GM23338 (cell line): Measurements from ENCODE around the gene NLE1. TPM values are rescaled to one million over a fixed set of nuclear protein-coding genes. Genes with fewer than 3 reads are reported as not detected.

Source experiments
- ATAC-seq: fragments of 200-7000 bp; cut with Tn5 transposase; 3 replicates; pipeline ENCODE4 v1.9.1; 2020
- DNase-seq: peaks from one replicate; pipeline ENCODE4 v3.0.0-alpha.2; 2015; ENCODE audit warnings: low spot score
- H2AFZ ChIP-seq: fragments of 200-600 bp; sonication (generic); 2 replicates; pipeline ENCODE4 v1.8.0; 2016; ENCODE audit warnings: antibody characterized with exemption, mild to moderate bottlenecking, moderate library complexity
- H3F3A ChIP-seq: fragments of 200-600 bp; sonication (generic); replicated peaks from 2 replicates; pipeline ENCODE4 v1.8.0; 2017; ENCODE audit warnings: antibody characterized with exemption, mixed run types, low read depth
- H3K27ac ChIP-seq: fragments of 200-600 bp; sonication (generic); 2 replicates; pipeline ENCODE4 v1.6.1; 2016; ENCODE audit warnings: low read depth
- H3K27me3 ChIP-seq: fragments of 200-600 bp; sonication (generic); 2 replicates; pipeline ENCODE4 v1.8.0; 2016; ENCODE audit warnings: mild to moderate bottlenecking, mixed run types, moderate library complexity; ENCODE audit not compliant: insufficient read depth
- H3K36me3 ChIP-seq: fragments of 200-600 bp; sonication (generic); 2 replicates; pipeline ENCODE4 v1.8.0; 2016; ENCODE audit warnings: mild to moderate bottlenecking; ENCODE audit not compliant: insufficient read depth
- H3K4me1 ChIP-seq: fragments of 200-600 bp; sonication (generic); 2 replicates; pipeline ENCODE4 v1.8.0; 2016; ENCODE audit warnings: mild to moderate bottlenecking, moderate library complexity; ENCODE audit not compliant: insufficient read depth
- H3K4me2 ChIP-seq: fragments of 200-600 bp; sonication (generic); 2 replicates; pipeline ENCODE4 v1.7.1; 2017; ENCODE audit warnings: mixed run types
- H3K4me3 ChIP-seq: fragments of 200-600 bp; sonication (generic); 2 replicates; pipeline ENCODE4 v1.6.1; 2016; ENCODE audit warnings: mixed run types
- H3K79me2 ChIP-seq: fragments of 200-600 bp; sonication (generic); replicated peaks from 2 replicates; pipeline ENCODE4 v1.8.0; 2017; ENCODE audit warnings: mild to moderate bottlenecking; ENCODE audit not compliant: insufficient read depth
- H3K9me2 ChIP-seq: fragments of 200-600 bp; sonication (generic); 2 replicates; pipeline ENCODE4 v1.8.0; 2017; ENCODE audit not compliant: insufficient read depth
- H4K20me1 ChIP-seq: fragments of 200-600 bp; sonication (generic); replicated peaks from 2 replicates; pipeline ENCODE4 v1.8.0; 2017; ENCODE audit warnings: mild to moderate bottlenecking; ENCODE audit not compliant: insufficient read depth
- H3K27ac Mint-ChIP-seq: 2 replicates; pipeline ENCODE4 v1.8.0; 2020; ENCODE audit warnings: inconsistent platforms, mild to moderate bottlenecking, moderate library complexity, mixed read lengths
- H3K27me3 Mint-ChIP-seq: 3 replicates; pipeline ENCODE4 v1.8.0; 2022; ENCODE audit warnings: low read depth, mild to moderate bottlenecking, moderate library complexity, mixed read lengths, inconsistent platforms; ENCODE audit not compliant: insufficient read depth, poor library complexity
- H3K36me3 Mint-ChIP-seq: 3 replicates; pipeline ENCODE4 v1.8.0; 2021; ENCODE audit warnings: low read depth, mild to moderate bottlenecking, inconsistent platforms, moderate library complexity, mixed read lengths
- H3K4me1 Mint-ChIP-seq: 3 replicates; pipeline ENCODE4 v1.8.0; 2020; ENCODE audit warnings: mild to moderate bottlenecking, inconsistent platforms, mixed read lengths
- H3K4me3 Mint-ChIP-seq: 3 replicates; pipeline ENCODE4 v1.8.0; 2021; ENCODE audit warnings: moderate library complexity, mild to moderate bottlenecking, inconsistent platforms, mixed read lengths
- H3K9me3 Mint-ChIP-seq: 3 replicates; pipeline ENCODE4 v1.8.0; 2020; ENCODE audit warnings: moderate library complexity, mild to moderate bottlenecking, inconsistent platforms, mixed read lengths
- CREB1 ChIP-seq: fragments of 250-450 bp; sonication (Bioruptor Pico); IDR thresholded peaks from 2 replicates; pipeline ENCODE4 v1.5.0; 2020; ENCODE audit warnings: low read depth, mild to moderate bottlenecking, moderate library complexity
- EZH2 ChIP-seq: fragments of 200-600 bp; sonication (generic); IDR thresholded peaks from one replicate; pipeline ENCODE4 v1.8.0; 2017; ENCODE audit warnings: antibody characterized with exemption, mild to moderate bottlenecking, low read depth; ENCODE audit not compliant: unreplicated experiment
- EZH2phosphoT487 ChIP-seq: fragments of 200-600 bp; sonication (generic); IDR thresholded peaks from one replicate; pipeline ENCODE4 v1.8.1; 2018; ENCODE audit warnings: antibody characterized with exemption; ENCODE audit not compliant: unreplicated experiment
- JUNB ChIP-seq: IDR thresholded peaks from one replicate; pipeline ENCODE4 v1.6.1; 2016; ENCODE audit warnings: antibody characterized with exemption; ENCODE audit not compliant: unreplicated experiment
- NANOG ChIP-seq: IDR thresholded peaks from 2 replicates; pipeline ENCODE4 v1.6.1; 2016; ENCODE audit warnings: antibody characterized with exemption, borderline replicate concordance
- POLR2AphosphoS5 ChIP-seq: IDR thresholded peaks from 2 replicates; pipeline ENCODE4 v1.6.1; 2016; ENCODE audit warnings: antibody characterized with exemption, low read depth
- STAT1 ChIP-seq: IDR thresholded peaks from one replicate; pipeline ENCODE4 v1.6.1; 2016; ENCODE audit warnings: antibody characterized with exemption; ENCODE audit not compliant: unreplicated experiment
- ZNF114 ChIP-seq: fragments of 250-450 bp; sonication (Bioruptor Pico); IDR thresholded peaks from 2 replicates; pipeline ENCODE4 v1.5.0; 2020; ENCODE audit warnings: mild to moderate bottlenecking, moderate library complexity
- ZNF331 ChIP-seq: fragments of 250-450 bp; sonication (Bioruptor Pico); IDR thresholded peaks from 2 replicates; pipeline ENCODE4 v1.5.0; 2020; ENCODE audit warnings: low read depth, mild to moderate bottlenecking, moderate library complexity
- polyA plus RNA-seq: library from polyadenylated mRNA; unstranded; fragments of >200 nt; fragmentation: Nextera tagmentation; extraction: Ambion mirVana; gene quantifications from 2 replicates; pipeline ENCODE4 v1.2.1, GENCODE V29; 2016
- total RNA-seq: library from RNA; depleted of rRNA; stranded (reverse); fragments of >200 nt; shearing (Covaris generic); gene quantifications from 2 replicates; pipeline ENCODE4 v1.2.3, GENCODE V29; 2014
- TF ChIP-seq, protein P1 (sequence below), 2 experiments: fragments of 200-600 bp in 1 of 2; sonication (generic) in 1 of 2; conservative IDR thresholded peaks; 2 replicates each; pipeline versions ENCODE4 v1.5.1 to v1.6.1; 2016 to 2017; ENCODE audit warnings: antibody characterized with exemption in 2 of 2, low read depth in 2 of 2, mild to moderate bottlenecking in 2 of 2, moderate library complexity in 1 of 2
- TF ChIP-seq, protein P2 (sequence below): IDR thresholded peaks from 2 replicates; pipeline ENCODE4 v1.6.1; 2016; ENCODE audit warnings: antibody characterized with exemption
- TF ChIP-seq, protein P3 (sequence below): IDR thresholded peaks from one replicate; pipeline ENCODE4 v1.6.1; 2018; ENCODE audit warnings: antibody characterized with exemption; ENCODE audit not compliant: unreplicated experiment
- TF ChIP-seq, protein P4 (sequence below): fragments of 250-450 bp; sonication (Bioruptor Pico); IDR thresholded peaks from 2 replicates; pipeline ENCODE4 v1.5.0; 2020; ENCODE audit warnings: mild to moderate bottlenecking, moderate library complexity

The NLE1 gene
- total and polyA plus RNA-seq, 2 experiments from 2014 or later, result 16.6 to 66.4 TPM

DNA sequence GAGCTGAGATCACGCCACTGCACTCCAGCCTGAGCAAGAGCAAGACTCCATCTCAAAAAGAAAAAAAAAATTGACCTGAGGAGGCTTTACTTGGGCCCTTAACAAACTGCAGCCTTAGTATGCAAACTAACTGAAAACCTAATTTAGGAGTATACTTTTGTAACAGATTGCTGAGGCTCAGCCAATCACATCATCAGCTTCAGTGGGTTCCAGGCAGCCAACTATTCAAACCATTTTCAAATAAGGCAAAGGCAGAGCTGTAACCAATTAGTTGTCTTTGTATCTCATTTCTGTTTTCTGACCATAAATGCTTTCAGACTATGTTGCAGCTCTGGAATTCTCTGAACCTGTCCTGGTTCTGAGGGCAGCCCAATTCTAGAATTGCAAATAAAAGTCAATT is 46.4 kb downstream of the NLE1 start:
- H3K9me3 Mint-ChIP-seq, result no peaks in the 10 kb centered on the region
- Histone ChIP-seq H3K36me3 (no peaks in the 10 kb centered on the region), H3K9me2 (no peaks in the 10 kb centered on the region), H2AFZ (no peak overlapping the region), H3K4me1 (no peaks in the 10 kb centered on the region), H4K20me1 (no peaks in the 10 kb centered on the region), H3K79me2 (no peaks in the 10 kb centered on the region), H3K4me2 (no peak overlapping the region), H3K4me3 (no peak overlapping the region), H3F3A (no peaks in the 10 kb centered on the region), H3K27me3 (no peaks in the 10 kb centered on the region), H3K27ac (no peak overlapping the region)
- no peak for TF ChIP-seq EZH2
- no peak for TF ChIP-seq ZNF114 (CRISPR knock-in tag)
- TF ChIP-seq POLR2AphosphoS5, result no peak
- no peak for TF ChIP-seq CREB1 (CRISPR knock-in tag)
- TF ChIP-seq EZH2phosphoT487, result no peak
- TF ChIP-seq ZNF331 (CRISPR knock-in tag), result no peak
- TF ChIP-seq, protein P1, sequence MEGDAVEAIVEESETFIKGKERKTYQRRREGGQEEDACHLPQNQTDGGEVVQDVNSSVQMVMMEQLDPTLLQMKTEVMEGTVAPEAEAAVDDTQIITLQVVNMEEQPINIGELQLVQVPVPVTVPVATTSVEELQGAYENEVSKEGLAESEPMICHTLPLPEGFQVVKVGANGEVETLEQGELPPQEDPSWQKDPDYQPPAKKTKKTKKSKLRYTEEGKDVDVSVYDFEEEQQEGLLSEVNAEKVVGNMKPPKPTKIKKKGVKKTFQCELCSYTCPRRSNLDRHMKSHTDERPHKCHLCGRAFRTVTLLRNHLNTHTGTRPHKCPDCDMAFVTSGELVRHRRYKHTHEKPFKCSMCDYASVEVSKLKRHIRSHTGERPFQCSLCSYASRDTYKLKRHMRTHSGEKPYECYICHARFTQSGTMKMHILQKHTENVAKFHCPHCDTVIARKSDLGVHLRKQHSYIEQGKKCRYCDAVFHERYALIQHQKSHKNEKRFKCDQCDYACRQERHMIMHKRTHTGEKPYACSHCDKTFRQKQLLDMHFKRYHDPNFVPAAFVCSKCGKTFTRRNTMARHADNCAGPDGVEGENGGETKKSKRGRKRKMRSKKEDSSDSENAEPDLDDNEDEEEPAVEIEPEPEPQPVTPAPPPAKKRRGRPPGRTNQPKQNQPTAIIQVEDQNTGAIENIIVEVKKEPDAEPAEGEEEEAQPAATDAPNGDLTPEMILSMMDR (conservative IDR thresholded peaks at IDR 0.05; ENCODE audit: low read depth in 2 of 2), result no peak
- TF ChIP-seq, protein P2, sequence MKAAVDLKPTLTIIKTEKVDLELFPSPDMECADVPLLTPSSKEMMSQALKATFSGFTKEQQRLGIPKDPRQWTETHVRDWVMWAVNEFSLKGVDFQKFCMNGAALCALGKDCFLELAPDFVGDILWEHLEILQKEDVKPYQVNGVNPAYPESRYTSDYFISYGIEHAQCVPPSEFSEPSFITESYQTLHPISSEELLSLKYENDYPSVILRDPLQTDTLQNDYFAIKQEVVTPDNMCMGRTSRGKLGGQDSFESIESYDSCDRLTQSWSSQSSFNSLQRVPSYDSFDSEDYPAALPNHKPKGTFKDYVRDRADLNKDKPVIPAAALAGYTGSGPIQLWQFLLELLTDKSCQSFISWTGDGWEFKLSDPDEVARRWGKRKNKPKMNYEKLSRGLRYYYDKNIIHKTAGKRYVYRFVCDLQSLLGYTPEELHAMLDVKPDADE, result no peak
- no peak for TF ChIP-seq STAT1
- TF ChIP-seq JUNB, result no peak
- TF ChIP-seq, protein P3, sequence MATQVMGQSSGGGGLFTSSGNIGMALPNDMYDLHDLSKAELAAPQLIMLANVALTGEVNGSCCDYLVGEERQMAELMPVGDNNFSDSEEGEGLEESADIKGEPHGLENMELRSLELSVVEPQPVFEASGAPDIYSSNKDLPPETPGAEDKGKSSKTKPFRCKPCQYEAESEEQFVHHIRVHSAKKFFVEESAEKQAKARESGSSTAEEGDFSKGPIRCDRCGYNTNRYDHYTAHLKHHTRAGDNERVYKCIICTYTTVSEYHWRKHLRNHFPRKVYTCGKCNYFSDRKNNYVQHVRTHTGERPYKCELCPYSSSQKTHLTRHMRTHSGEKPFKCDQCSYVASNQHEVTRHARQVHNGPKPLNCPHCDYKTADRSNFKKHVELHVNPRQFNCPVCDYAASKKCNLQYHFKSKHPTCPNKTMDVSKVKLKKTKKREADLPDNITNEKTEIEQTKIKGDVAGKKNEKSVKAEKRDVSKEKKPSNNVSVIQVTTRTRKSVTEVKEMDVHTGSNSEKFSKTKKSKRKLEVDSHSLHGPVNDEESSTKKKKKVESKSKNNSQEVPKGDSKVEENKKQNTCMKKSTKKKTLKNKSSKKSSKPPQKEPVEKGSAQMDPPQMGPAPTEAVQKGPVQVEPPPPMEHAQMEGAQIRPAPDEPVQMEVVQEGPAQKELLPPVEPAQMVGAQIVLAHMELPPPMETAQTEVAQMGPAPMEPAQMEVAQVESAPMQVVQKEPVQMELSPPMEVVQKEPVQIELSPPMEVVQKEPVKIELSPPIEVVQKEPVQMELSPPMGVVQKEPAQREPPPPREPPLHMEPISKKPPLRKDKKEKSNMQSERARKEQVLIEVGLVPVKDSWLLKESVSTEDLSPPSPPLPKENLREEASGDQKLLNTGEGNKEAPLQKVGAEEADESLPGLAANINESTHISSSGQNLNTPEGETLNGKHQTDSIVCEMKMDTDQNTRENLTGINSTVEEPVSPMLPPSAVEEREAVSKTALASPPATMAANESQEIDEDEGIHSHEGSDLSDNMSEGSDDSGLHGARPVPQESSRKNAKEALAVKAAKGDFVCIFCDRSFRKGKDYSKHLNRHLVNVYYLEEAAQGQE, result no peak
- TF ChIP-seq NANOG, result no peak
- TF ChIP-seq, protein P4, sequence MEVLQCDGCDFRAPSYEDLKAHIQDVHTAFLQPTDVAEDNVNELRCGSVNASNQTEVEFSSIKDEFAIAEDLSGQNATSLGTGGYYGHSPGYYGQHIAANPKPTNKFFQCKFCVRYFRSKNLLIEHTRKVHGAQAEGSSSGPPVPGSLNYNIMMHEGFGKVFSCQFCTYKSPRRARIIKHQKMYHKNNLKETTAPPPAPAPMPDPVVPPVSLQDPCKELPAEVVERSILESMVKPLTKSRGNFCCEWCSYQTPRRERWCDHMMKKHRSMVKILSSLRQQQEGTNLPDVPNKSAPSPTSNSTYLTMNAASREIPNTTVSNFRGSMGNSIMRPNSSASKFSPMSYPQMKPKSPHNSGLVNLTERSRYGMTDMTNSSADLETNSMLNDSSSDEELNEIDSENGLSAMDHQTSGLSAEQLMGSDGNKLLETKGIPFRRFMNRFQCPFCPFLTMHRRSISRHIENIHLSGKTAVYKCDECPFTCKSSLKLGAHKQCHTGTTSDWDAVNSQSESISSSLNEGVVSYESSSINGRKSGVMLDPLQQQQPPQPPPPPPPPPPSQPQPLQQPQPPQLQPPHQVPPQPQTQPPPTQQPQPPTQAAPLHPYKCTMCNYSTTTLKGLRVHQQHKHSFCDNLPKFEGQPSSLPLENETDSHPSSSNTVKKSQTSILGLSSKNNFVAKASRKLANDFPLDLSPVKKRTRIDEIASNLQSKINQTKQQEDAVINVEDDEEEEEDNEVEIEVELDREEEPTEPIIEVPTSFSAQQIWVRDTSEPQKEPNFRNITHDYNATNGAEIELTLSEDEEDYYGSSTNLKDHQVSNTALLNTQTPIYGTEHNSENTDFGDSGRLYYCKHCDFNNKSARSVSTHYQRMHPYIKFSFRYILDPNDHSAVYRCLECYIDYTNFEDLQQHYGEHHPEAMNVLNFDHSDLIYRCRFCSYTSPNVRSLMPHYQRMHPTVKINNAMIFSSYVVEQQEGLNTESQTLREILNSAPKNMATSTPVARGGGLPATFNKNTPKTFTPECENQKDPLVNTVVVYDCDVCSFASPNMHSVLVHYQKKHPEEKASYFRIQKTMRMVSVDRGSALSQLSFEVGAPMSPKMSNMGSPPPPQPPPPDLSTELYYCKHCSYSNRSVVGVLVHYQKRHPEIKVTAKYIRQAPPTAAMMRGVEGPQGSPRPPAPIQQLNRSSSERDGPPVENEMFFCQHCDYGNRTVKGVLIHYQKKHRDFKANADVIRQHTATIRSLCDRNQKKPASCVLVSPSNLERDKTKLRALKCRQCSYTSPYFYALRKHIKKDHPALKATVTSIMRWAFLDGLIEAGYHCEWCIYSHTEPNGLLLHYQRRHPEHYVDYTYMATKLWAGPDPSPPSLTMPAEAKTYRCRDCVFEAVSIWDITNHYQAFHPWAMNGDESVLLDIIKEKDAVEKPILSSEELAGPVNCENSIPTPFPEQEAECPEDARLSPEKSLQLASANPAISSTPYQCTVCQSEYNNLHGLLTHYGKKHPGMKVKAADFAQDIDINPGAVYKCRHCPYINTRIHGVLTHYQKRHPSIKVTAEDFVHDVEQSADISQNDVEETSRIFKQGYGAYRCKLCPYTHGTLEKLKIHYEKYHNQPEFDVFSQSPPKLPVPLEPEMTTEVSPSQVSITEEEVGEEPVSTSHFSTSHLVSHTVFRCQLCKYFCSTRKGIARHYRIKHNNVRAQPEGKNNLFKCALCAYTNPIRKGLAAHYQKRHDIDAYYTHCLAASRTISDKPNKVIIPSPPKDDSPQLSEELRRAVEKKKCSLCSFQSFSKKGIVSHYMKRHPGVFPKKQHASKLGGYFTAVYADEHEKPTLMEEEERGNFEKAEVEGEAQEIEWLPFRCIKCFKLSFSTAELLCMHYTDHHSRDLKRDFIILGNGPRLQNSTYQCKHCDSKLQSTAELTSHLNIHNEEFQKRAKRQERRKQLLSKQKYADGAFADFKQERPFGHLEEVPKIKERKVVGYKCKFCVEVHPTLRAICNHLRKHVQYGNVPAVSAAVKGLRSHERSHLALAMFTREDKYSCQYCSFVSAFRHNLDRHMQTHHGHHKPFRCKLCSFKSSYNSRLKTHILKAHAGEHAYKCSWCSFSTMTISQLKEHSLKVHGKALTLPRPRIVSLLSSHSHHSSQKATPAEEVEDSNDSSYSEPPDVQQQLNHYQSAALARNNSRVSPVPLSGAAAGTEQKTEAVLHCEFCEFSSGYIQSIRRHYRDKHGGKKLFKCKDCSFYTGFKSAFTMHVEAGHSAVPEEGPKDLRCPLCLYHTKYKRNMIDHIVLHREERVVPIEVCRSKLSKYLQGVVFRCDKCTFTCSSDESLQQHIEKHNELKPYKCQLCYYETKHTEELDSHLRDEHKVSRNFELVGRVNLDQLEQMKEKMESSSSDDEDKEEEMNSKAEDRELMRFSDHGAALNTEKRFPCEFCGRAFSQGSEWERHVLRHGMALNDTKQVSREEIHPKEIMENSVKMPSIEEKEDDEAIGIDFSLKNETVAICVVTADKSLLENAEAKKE (CRISPR knock-in tag), result no peak
- H3K36me3 Mint-ChIP-seq, result peaks cover 12% of the 10 kb centered on the region
- ATAC-seq (no peak), DNase-seq (no peak)
- H3K4me1 Mint-ChIP-seq, result peaks cover 2% of the 10 kb centered on the region; the same call in 1 of the 3 replicates
- no peak overlapping the region for H3K4me3 Mint-ChIP-seq
- peaks cover 2% of the 10 kb centered on the region for H3K27me3 Mint-ChIP-seq
- H3K27ac Mint-ChIP-seq, result no peak overlapping the region
